GM19455 (cell line): Measurements from ENCODE around the gene PRDM16.
"Not testable (repeated sequence)": the region's sequence is repeated elsewhere in the genome, so short reads cannot be mapped to it uniquely, and the experiment has no call there.

Source experiments
- ATAC-seq: cut with Tn5 transposase; IDR thresholded peaks from one replicate; pipeline ENCODE4 v1.9.1; 2021; ENCODE audit not compliant: unreplicated experiment

The PRDM16 gene

GRCh38 chr1:3159121-3159520, 90.1 kb downstream of the PRDM16 start:
- no peak for ATAC-seq

DNA sequence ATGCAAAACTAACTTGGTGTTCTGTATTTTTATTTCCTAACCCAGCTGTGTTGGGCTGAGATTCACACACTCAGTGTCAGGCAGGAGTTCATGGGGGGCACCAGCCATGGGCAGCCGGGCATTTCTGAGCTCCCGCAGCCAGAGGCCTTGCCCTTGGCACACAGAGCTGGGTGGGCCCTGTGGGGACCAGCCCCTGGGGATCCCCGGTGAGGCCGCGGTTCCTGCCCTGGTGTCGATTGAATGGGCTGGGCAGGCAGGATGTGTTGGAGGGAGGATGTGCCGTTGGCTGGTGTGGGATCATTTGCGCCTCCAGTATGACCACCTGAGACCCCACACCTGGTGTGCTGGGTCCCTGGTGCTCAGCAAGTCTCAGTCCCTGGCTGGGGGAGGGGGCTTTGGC, 91.0 kb downstream of the PRDM16 start:
- no peak for ATAC-seq

DNA sequence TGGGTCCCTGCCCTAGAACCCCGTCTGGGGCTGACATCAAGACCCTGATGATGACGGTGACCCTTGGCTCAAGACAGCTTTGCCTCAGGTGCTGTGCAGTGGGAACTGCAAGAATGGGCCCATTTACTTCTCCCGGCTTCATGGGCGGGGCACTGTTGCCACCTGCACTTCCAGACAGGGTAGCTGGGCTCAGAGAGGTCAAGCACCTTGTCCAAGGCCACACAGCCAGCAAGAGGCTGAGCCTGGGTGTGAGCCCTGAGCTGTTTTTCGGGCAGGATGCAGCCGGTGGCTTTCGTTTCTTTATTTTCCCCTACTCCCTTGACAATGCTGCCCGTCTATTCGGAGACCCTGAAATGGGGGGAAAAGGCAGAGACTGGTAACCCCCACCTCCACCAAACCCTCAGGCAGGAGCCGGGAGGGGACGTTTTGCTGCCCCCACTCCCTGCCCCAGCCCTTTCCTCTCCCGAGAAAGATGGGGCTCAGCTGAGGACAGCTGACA, 91.7 kb downstream of the PRDM16 start:
- ATAC-seq = no peak

DNA sequence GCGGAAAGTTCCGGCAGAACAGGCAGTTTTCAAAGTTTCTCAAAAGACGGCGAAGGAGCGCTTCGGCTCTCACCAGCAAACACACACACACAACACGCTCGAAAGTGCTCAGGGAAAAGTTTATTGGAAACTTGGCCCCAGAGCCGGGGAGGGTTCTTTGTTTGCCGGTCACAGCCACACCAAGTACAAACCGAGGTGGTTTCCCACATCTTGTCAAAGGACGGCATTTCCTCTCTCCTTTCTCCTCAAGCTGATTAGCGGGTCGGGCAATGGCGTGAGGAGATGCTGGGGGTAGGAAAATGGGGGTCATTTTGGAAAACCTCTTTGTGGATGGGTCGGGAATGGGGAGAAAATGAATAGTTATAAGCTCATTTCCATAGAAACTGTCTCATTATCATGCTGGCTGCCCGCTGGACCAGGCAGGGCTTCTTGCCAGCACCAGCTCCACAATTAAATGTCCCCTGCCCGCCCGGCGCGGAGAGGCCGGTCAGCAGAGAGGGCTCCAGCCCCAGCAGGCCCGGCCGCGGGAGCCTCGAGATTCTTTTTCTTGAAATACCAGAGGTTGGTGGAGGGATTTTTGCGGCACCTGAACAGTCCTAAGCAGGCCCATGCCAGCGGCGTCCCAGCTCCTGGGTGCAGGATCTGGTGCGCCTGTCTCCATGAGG, 92.3 kb downstream of the PRDM16 start:
- ATAC-seq = no peak

DNA sequence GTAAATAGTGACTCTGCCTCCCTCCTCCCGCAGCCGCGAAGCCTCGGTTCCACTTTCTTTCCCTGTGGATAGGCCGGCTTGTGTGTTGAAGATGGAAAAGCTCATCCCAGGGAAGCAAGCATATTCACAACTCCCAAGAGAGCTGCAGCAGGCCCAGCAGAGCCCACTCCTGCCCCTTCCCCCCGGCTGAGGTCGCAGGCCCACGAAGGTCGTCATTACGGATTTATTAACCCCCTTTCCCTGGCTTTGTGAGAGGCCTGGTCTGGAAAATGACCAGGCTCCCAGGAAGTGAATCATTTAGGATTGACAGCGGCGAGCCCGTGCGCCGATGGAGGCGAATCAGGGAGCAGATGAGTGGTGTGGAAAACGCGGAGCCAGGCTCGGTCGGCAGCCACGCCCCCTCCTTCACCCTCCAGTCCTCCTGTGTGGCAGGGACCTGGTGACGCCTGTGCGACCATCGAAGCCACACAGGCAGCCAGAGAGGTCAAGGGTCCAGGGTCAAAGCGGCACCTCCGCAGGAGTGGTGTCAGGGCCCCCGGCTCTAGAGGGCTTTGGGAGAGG, 93.4 kb downstream of the PRDM16 start:
- no peak for ATAC-seq

GRCh38 chr1:3163356-3163755, 94.4 kb downstream of the PRDM16 start:
- no peak for ATAC-seq

GRCh38 chr1:3164671-3165070, 95.7 kb downstream of the PRDM16 start:
- no peak for ATAC-seq

DNA sequence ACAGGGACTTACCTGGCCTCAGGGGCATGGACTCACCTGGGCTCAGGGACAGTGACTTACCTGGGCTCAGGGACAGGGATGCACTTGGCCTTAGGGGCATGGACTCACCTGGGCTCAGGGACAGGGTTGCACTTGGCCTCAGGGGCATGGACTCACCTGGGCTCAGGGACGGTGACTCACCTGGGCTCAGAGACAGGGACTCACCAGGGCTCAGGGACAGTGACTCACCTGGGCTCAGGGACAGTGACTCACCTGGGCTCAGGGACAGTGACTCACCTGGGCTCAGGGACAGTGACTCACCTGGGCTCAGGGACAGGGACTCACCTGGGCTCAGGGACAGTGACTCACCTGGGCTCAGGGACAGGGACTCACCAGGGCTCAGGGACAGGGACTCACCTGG, 96.2 kb downstream of the PRDM16 start:
- ATAC-seq = not testable (repeated sequence)

- no peak for ATAC-seq
Measured at GRCh38 chr1:3166206-3166918, 97.4 kb downstream of the PRDM16 start.

- ATAC-seq = no peak
Measured at GRCh38 chr1:3167255-3167654, 98.3 kb downstream of the PRDM16 start.

GRCh38 chr1:3168678-3169077, 99.7 kb downstream of the PRDM16 start:
- ATAC-seq = no peak

DNA sequence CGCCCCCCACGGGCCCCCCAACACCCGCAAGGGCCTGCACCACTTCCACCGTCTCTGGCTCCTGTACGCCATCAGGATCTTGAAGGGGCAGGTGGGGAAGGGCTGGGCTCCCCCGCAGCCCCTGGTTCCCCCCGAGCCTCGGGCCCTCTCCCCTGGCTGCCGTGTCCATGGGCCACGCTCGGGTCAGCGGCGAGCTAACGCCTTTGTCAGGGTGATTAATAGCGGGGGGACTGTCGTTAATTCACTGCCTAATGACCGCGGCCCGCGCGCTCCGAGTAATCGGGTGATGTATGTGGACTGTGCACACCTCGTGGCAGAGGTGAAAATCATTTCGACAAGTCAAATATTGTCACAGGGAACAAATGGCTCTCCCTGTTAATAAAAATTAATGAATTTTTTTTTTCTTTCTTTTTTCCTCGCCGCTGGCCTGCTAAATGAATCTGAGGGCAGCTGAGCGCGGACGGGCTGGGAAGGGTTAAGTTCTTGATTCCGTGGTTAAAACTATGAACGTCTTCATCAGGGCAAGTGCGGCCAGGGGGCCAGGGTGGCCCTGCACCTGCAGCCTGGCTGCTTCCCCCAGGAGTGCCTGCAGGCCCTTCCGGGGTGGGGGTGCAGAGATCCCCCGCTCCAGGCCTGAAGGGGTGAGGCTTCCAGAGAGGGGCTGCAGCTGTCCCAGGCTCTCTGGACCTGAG, 100.8 kb downstream of the PRDM16 start:
- no peak for ATAC-seq

DNA sequence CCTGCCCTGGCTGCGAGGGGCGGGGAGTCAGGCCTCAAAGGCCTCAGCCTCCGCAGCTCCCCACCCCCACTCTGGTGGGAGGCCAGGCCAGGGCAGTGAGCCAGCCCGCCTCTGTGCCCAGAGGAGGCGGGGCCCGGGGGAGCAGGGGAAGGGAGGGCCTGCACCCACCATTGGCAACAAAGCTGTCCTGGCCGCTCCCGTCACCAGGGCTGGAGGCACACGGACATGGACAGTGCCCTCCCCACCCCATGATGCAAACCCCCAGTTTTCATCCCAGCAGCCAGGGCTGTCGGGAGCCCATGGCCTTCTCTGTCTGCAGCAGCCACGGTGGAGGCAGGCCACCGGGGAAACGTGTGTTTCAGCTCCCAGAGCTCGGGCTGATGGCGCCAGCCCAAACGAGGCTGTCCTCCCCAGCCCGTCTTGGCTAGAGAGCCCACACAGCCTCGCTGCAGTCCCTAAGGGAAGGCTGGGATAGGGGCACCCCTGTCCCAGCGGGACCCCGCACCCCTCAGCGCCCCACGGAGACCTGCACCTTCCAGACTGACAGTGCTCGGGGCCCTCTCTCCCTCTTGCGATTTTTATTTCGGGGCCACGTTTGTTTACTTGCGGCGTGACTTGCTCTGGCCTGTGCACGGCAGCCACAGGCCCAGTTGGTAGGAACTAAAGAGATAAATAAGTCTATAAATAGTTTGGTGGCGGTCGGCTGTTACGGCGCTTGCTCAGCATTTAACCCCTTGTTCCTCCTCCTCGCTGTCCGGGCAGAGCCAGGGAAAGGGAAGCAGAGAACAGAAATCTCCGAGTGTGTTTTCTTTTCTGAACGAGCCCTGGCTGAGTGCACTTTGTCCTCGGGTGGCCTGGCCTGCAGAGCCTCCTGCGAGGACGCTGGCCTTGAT, 101.8 kb downstream of the PRDM16 start:
- ATAC-seq = no peak

DNA sequence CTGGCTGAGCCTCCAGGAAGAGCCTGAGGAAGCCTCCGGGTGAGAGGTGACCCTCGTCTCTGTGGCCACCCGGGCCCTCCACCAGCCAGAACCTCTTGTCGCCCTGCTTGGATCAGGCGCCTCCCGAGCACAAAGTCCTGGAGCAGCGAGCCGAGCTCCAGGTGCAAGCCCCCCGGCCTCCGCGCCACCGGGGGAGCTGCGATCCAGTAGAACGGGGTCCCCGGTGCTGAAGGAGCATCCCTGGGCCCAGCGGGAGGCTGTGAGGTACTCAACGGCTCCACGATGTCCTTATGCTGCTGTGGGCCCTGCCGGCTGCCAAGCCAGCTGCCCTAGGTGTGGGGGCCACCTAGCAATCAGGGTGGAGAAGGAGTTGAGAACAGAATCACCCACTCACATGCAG, 102.8 kb downstream of the PRDM16 start:
- no peak for ATAC-seq

- ATAC-seq = no peak
Measured at GRCh38 chr1:3172431-3173380, 103.7 kb downstream of the PRDM16 start.

DNA sequence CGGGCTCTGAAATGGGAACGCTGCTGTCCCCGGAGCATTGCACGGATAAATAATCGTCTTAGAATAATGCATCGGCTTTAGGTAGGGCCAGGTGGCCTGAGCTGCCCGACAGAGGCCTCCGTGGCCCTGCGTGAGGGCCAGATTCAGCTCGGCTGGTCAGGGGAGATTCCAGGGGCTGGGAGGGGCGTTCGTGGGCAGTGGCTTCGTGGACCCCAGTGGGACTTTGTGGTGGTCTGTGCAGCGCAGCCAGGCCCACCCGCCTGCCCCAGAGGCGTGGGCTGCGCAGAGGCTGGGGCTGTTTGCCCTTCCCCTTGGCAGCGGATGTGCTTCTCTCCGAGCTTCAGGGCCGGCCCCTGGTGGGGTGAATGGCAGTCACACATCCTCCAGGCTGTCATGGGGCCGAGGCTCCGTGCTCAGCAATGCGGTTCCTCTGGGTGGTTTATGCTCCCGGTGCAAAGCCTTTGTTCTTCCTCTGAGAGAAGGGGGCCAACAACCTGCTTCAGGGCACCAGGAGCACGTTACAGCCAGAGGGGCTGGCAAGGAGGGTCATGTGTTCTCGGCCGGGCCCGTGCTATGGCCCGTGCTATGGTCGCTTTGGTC, 104.5 kb downstream of the PRDM16 start:
- no peak for ATAC-seq

- ATAC-seq = no peak
Measured at GRCh38 chr1:3174487-3175247, 105.7 kb downstream of the PRDM16 start.

GRCh38 chr1:3175486-3175885, 106.5 kb downstream of the PRDM16 start:
- no peak for ATAC-seq
